Smooth muscle cell of bladder (primary cell): ENCODE measurements around the gene GLB1L3. TPM values are rescaled to one million over a fixed set of nuclear protein-coding genes. Genes with fewer than 3 reads are reported as not detected.

ENCODE experiments used
- total RNA-seq: library from RNA; depleted of rRNA; stranded (reverse); fragments of >200 nt; gene quantifications from 2 replicates; pipeline ENCODE4 v1.2.3, GENCODE V29; 2014

GLB1L3 gene, protein sequence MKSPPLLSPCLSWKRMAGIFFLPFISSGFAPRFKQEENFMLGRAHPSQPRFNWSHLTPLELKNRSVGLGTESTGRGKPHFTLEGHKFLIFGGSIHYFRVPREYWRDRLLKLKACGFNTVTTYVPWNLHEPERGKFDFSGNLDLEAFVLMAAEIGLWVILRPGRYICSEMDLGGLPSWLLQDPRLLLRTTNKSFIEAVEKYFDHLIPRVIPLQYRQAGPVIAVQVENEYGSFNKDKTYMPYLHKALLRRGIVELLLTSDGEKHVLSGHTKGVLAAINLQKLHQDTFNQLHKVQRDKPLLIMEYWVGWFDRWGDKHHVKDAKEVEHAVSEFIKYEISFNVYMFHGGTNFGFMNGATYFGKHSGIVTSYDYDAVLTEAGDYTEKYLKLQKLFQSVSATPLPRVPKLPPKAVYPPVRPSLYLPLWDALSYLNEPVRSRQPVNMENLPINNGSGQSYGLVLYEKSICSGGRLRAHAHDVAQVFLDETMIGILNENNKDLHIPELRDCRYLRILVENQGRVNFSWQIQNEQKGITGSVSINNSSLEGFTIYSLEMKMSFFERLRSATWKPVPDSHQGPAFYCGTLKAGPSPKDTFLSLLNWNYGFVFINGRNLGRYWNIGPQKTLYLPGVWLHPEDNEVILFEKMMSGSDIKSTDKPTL
- total RNA-seq, result not detected in 2 replicates

GRCh38 chr11:134275534-134276395, at the start of gene GLB1L3:
GLB1L3 (plus strand) TSS chr11:134276379; CDS start chr11:134276741, 362 bp downstream.

GRCh38 chr11:134253188-134253993, 22.8 kb upstream of the GLB1L3 start, which contains the start of the genes ACAD8 and THYN1:
ACAD8 (plus strand) TSS chr11:134253568; CDS start chr11:134253601, 33 bp downstream.
THYN1 (minus strand) TSS chr11:134253352; CDS start chr11:134252882, 470 bp downstream.

GRCh38 chr11:134331354-134332188, 55.4 kb downstream of the GLB1L3 start, which contains the start of gene GLB1L2:
GLB1L2 (plus strand) TSS chr11:134331988; CDS start chr11:134332062, 74 bp downstream.

Other genes starting within 250 kb of the GLB1L3 start
- 122 and 128 TPM in 2 replicates for gene JAM3, start 207.3 kb upstream of the GLB1L3 start, total RNA-seq
- 6.1 and 6.5 TPM in 2 replicates for gene NCAPD3, start 52.4 kb upstream of the GLB1L3 start, total RNA-seq
- 32.4 and 42.0 TPM in 2 replicates for gene VPS26B, start 51.7 kb upstream of the GLB1L3 start, total RNA-seq
- 75.3 and 79.9 TPM in 2 replicates for gene THYN1, start 23.0 kb upstream of the GLB1L3 start, total RNA-seq
- gene ACAD8, start 22.8 kb upstream of the GLB1L3 start, total RNA-seq, result 16.9 TPM in 2 replicates
- 0.18 and 0.43 TPM in 2 replicates for gene GLB1L2, start 55.6 kb downstream of the GLB1L3 start, total RNA-seq
- 0.09 TPM in 1 of 2 replicates, not detected in the other for gene B3GAT1, start 135.9 kb downstream of the GLB1L3 start, total RNA-seq